HepG2 (cell line): ENCODE results near the gene BIK. TPM values are rescaled to one million over a fixed set of nuclear protein-coding genes. Genes with fewer than 3 reads are reported as not detected.

Source experiments
- ATAC-seq: fragments of 200-7000 bp; cut with Tn5 transposase; 3 replicates; pipeline ENCODE4 v1.9.1; 2020; ENCODE audit warnings: mild to moderate bottlenecking, moderate library complexity
- BruUV-seq: library from RNA; stranded (reverse); fragments of 400-500 nt; replicated peaks from 2 replicates; lab custom pipeline; 2021; lab: Mats Ljungman, UMichigan
- CTCF ChIA-PET: fragments of 300-600 bp; formaldehyde crosslinking; extraction: SDS; loops from one replicate; lab custom pipeline; 2021; ENCODE audit warnings: low total read pairs, inconsistent platforms, low intra/inter-chr PET ratio; lab: Yijun Ruan, JAX
- POLR2A ChIA-PET: fragments of 350-600 bp; sonication (Branson Sonifier 250); formaldehyde crosslinking; loops from one replicate; lab custom pipeline; 2020; ENCODE audit warnings: antibody characterized with exemption, inconsistent platforms; lab: Yijun Ruan, JAX
- DNase-seq: peaks from one replicate; pipeline ENCODE4 v3.0.0-alpha.2; 2015; ENCODE audit warnings: low spot score
- FAIRE-seq: peaks from 3 replicates; lab custom pipeline; 2011; peaks lifted over from hg19 to GRCh38; lab: Jason Lieb, UNC
- H2AFZ ChIP-seq: one replicate; pipeline ENCODE4 v1.6.1; 2011; ENCODE audit warnings: low read length, inconsistent platforms
- H3K27ac ChIP-seq: fragments of 300-600 bp; 3 replicates; pipeline ENCODE4 v1.8.0; 2011; ENCODE audit warnings: mixed run types, mild to moderate bottlenecking, mixed read lengths, low read length, inconsistent platforms; ENCODE audit not compliant: insufficient read depth; ENCODE audit errors: extremely low read length
- H3K27me3 ChIP-seq, 2 experiments: fragments of 200-600 bp in 1 of 2; 2 replicates in 1 of 2; 3 replicates in 1 of 2; pipeline versions ENCODE4 v1.6.0 to v1.8.0; 2011; ENCODE audit warnings: low read length in 2 of 2, mild to moderate bottlenecking in 2 of 2, moderate library complexity in 2 of 2, inconsistent platforms in 1 of 2; ENCODE audit not compliant: insufficient read depth in 2 of 2, control insufficient read depth in 1 of 2
- H3K36me3 ChIP-seq, 2 experiments: fragments of 200-600 bp in 1 of 2; replicated peaks in 1 of 2; 2 replicates in 1 of 2; 3 replicates in 1 of 2; pipeline versions ENCODE4 v1.5.1 to v1.8.0; 2011; ENCODE audit warnings: low read length in 2 of 2, inconsistent platforms in 1 of 2; ENCODE audit not compliant: insufficient read depth in 2 of 2, control insufficient read depth in 1 of 2
- H3K4me1 ChIP-seq: 2 replicates; pipeline ENCODE4 v1.5.1; 2012; ENCODE audit warnings: low read length, inconsistent platforms; ENCODE audit not compliant: insufficient read depth
- H3K4me2 ChIP-seq: 2 replicates; pipeline ENCODE4 v1.6.0; 2011; ENCODE audit warnings: low read depth, low read length, inconsistent platforms
- H3K4me3 ChIP-seq, 3 experiments: fragments of 200-600 bp in 1 of 3; sonication (generic), shearing (Covaris generic) in 1 of 3; replicated peaks in 1 of 3; 2 replicates each; pipeline ENCODE4 v1.5.1; 2011 to 2016; ENCODE audit warnings: low read length in 3 of 3, inconsistent platforms in 2 of 3, low read depth in 2 of 3, mild to moderate bottlenecking in 2 of 3, control low read depth in 1 of 3, mixed read lengths in 1 of 3; ENCODE audit not compliant: insufficient read depth in 1 of 3
- H3K79me2 ChIP-seq: one replicate; pipeline ENCODE4 v1.6.1; 2011; ENCODE audit warnings: low read length, inconsistent platforms; ENCODE audit not compliant: insufficient read depth
- H3K9ac ChIP-seq: 2 replicates; pipeline ENCODE4 v1.6.0; 2011; ENCODE audit warnings: mild to moderate bottlenecking, low read depth, low read length, inconsistent platforms; ENCODE audit not compliant: insufficient read depth
- H3K9me3 ChIP-seq: 2 replicates; pipeline ENCODE4 v1.5.1; 2012; ENCODE audit warnings: mild to moderate bottlenecking, low read length
- H4K20me1 ChIP-seq: 2 replicates; pipeline ENCODE4 v1.6.0; 2011; ENCODE audit warnings: inconsistent platforms, mild to moderate bottlenecking, low read length, moderate library complexity; ENCODE audit not compliant: insufficient read depth
- ARID4A ChIP-seq: sonication (generic); formaldehyde crosslinking; IDR thresholded peaks from 2 replicates; pipeline ENCODE4 v1.5.0; 2020; ENCODE audit warnings: mild to moderate bottlenecking, missing genetic modification reagents, borderline replicate concordance
- BHLHE40 ChIP-seq: IDR thresholded peaks from 2 replicates; pipeline ENCODE4 v1.6.1; 2011; ENCODE audit warnings: low read length, improper control_type of control experiment
- CCDC6 ChIP-seq: sonication (generic); formaldehyde crosslinking; IDR thresholded peaks from 2 replicates; pipeline ENCODE4 v1.8.1; 2022; ENCODE audit warnings: mild to moderate bottlenecking, missing genetic modification reagents, moderate library complexity
- FOSL2 ChIP-seq: sonication (generic); formaldehyde crosslinking; IDR thresholded peaks from 2 replicates; pipeline ENCODE4 v1.4.0; 2020; ENCODE audit warnings: missing genetic modification reagents
- HNRNPL ChIP-seq: fragments of 200-400 bp; formaldehyde crosslinking; IDR thresholded peaks from 2 replicates; pipeline ENCODE4 v1.6.1; 2017; ENCODE audit warnings: mild to moderate bottlenecking, low read depth, low read length
- NKX3-1 ChIP-seq: sonication (generic); formaldehyde crosslinking; IDR thresholded peaks from 2 replicates; pipeline ENCODE4 v1.5.0; 2020; ENCODE audit warnings: missing genetic modification reagents
- SAP130 ChIP-seq: IDR thresholded peaks from 2 replicates; pipeline ENCODE4 v1.6.1; 2016; ENCODE audit warnings: low read depth
- TGIF2 ChIP-seq: IDR thresholded peaks from 2 replicates; pipeline ENCODE4 v1.6.1; 2016; ENCODE audit warnings: control low read depth, missing compliant biosample characterization
- ZFP36 ChIP-seq: fragments of 150-350 bp; IDR thresholded peaks from 2 replicates; pipeline ENCODE4 v1.6.1; 2018; ENCODE audit warnings: borderline replicate concordance, low read length, low read depth; ENCODE audit not compliant: partially characterized antibody
- ZNF121 ChIP-seq: sonication (generic); formaldehyde crosslinking; IDR thresholded peaks from 2 replicates; pipeline ENCODE4 v1.5.0; 2020; ENCODE audit warnings: mild to moderate bottlenecking, missing genetic modification reagents
- ZSCAN21 ChIP-seq: sonication (generic); formaldehyde crosslinking; IDR thresholded peaks from 2 replicates; pipeline ENCODE4 v1.8.0; 2022; ENCODE audit warnings: mild to moderate bottlenecking, missing genetic modification reagents, moderate library complexity, borderline replicate concordance
- WGBS: methylation state at CpG from one replicate; pipeline ENCODE4 v1.1.6; 2017; ENCODE audit warnings: low lambda C conversion rate; 5-methylcytosine and 5-hydroxymethylcytosine counted together
- in situ Hi-C: cut with HindIII; loops from 2 replicates; pipeline ENCODE4 v1.10.0; 2017; ENCODE audit warnings: low pct_unique_long_range_greater_than_20kb; ENCODE audit not compliant: extremely low pct_ligation_motif_present
- intact Hi-C: fragments of 100-400 bp; cut with micrococcal nuclease; formaldehyde crosslinking; loops from one replicate; pipeline ENCODE4 v1.10.0; 2022; ENCODE audit not compliant: unreplicated experiment
- polyA plus RNA-seq, 8 experiments: library from polyadenylated mRNA; depleted of rRNA in 3 of 8; stranded (reverse) in 7 of 8; unstranded in 1 of 8; fragments of >200 nt; fragmentation: Illumina TruSeq in 4 of 8; extraction: Trizol in 4 of 8; gene quantifications; 2 replicates each; pipeline versions ENCODE4 v1.2.1 to v1.2.3, GENCODE V29; 2011 to 2016; ENCODE audit warnings: low read depth in 4 of 8, missing spikeins in 1 of 8, mixed read lengths in 1 of 8; ENCODE audit not compliant: insufficient read depth in 1 of 8
- total RNA-seq, 5 experiments: library from RNA; depleted of rRNA; stranded (reverse); fragments of >200 nt; fragmentation: Illumina TruSeq; extraction: Trizol; gene quantifications; 2 replicates each; pipeline ENCODE4 v1.2.3, GENCODE V29; 2016; ENCODE audit warnings: low read depth in 1 of 5
- TF ChIP-seq, protein P1 (sequence below): fragments of 450-650 bp; IDR thresholded peaks from 2 replicates; pipeline ENCODE4 v1.6.1; 2016

Gene BIK
- total and polyA plus RNA-seq, 2 of the 13 experiments (the other 11 are each of a cell fraction or from before 2014, with no cell fraction given), result 0.54 to 0.80 TPM

- no TSS peak for BruUV-seq
- no peaks in the 10 kb centered on the region for H3K27me3 ChIP-seq
- H2AFZ ChIP-seq, result no peak overlapping the region
- no peaks in the 10 kb centered on the region for H3K36me3 ChIP-seq
- H3K27ac ChIP-seq, result no peak overlapping the region
- peaks cover 10% of the 10 kb centered on the region; the same call in 1 of the 2 replicates for H3K4me1 ChIP-seq
- CTCF ChIA-PET, result no interaction called here
- 42% methylated on average over 10 of the region's 11 CpGs for WGBS
- no peak overlapping the region for H3K4me2 ChIP-seq
- TF ChIP-seq ZFP36 (no peak), ZNF121 (peak; percentile 62; the same call in 1 of the 2 replicates), FOSL2 (CRISPR knock-in tag) (peak; percentile 67), HNRNPL (0 out of 2 replicates have a peak, but pooled peaks have one; percentile 48), CCDC6 (CRISPR knock-in tag) (no peak), NKX3-1 (CRISPR knock-in tag) (no peak)
- intact Hi-C loops, result no loop called here
- in situ Hi-C loops, result no loop called here
- no peaks in the 10 kb centered on the region for H4K20me1 ChIP-seq
- POLR2A ChIA-PET, result no interaction called here
- ATAC-seq (no peak; the same call in 2 of the 3 replicates), DNase-seq (no peak), FAIRE-seq (no peak)
- H3K9me3 ChIP-seq, result no peaks in the 10 kb centered on the region
- no peak overlapping the region for H3K9ac ChIP-seq
- no peak overlapping the region for H3K4me3 ChIP-seq
- no peaks in the 10 kb centered on the region for H3K79me2 ChIP-seq
Observed at GRCh38 chr22:43066844-43067385, 43.6 kb upstream of the BIK start.

GRCh38 chr22:43077121-43077877 lies 33.3 kb upstream of the BIK start:
- Histone ChIP-seq H3K79me2 (no peaks in the 10 kb centered on the region), H2AFZ (no peak overlapping the region), H3K9me3 (no peaks in the 10 kb centered on the region), H3K4me2 (peak overlapping the region; percentile 40), H3K27me3 (no peaks in the 10 kb centered on the region), H3K4me3 (peak overlapping the region in 1 of 3 experiments; percentile 45; a peak in 2 of 6 replicates), H3K36me3 (no peaks in the 10 kb centered on the region), H3K9ac (no peak overlapping the region), H4K20me1 (no peaks in the 10 kb centered on the region), H3K4me1 (peaks cover 44% of the 10 kb centered on the region), H3K27ac (no peak overlapping the region)
- ATAC-seq (peak; percentile 75), FAIRE-seq (peak; percentile 4), DNase-seq (no peak)
- BruUV-seq, result no TSS peak
- POLR2A ChIA-PET, result interaction anchor here (1.4 to 1.7 kb wide), 2 partner anchors 13 to 84 kb away, joined by 3 to 4 read pairs; no protein-coding TSS in a partner anchor
- CTCF ChIA-PET, result no interaction called here
- intact Hi-C loops, result no loop called here
- in situ Hi-C loops, result no loop called here
- WGBS, result 25% methylated on average over 9 of the region's 20 CpGs
- TF ChIP-seq ARID4A (CRISPR knock-in tag) (0 out of 2 replicates have a peak, but pooled peaks have one; percentile 22), ZSCAN21 (CRISPR knock-in tag) (0 out of 2 replicates have a peak, but pooled peaks have one; percentile 57), TGIF2 (CRISPR knock-in tag) (peak; percentile 41; the same call in 1 of the 2 replicates), BHLHE40 (peak; percentile 91), SAP130 (CRISPR knock-in tag) (peak; percentile 24; the same call in 1 of the 2 replicates)
- TF ChIP-seq, protein P1, sequence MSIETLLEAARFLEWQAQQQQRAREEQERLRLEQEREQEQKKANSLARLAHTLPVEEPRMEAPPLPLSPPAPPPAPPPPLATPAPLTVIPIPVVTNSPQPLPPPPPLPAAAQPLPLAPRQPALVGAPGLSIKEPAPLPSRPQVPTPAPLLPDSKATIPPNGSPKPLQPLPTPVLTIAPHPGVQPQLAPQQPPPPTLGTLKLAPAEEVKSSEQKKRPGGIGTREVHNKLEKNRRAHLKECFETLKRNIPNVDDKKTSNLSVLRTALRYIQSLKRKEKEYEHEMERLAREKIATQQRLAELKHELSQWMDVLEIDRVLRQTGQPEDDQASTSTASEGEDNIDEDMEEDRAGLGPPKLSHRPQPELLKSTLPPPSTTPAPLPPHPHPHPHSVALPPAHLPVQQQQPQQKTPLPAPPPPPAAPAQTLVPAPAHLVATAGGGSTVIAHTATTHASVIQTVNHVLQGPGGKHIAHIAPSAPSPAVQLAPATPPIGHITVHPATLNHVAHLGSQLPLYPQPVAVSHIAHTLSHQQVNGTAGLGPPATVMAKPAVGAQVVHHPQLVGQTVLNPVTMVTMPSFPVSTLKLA, result peak; percentile 68
